Duodenal mucosa (tissue), 2 donors: ENCODE results near the gene TTC36.
"Not testable (repeated sequence)": the region's sequence is repeated elsewhere in the genome, so short reads cannot be mapped to it uniquely, and the experiment has no call there.

Source experiments
- H3K27ac ChIP-seq: one replicate; pipeline ENCODE4 v1.7.0; 2013; ENCODE audit warnings: low read depth, low read length
- H3K27me3 ChIP-seq, 2 donors: one replicate each; pipeline ENCODE4 v1.7.0; 2013; ENCODE audit warnings: low read length in 2 of 2, control low read depth in 1 of 2; ENCODE audit not compliant: insufficient read depth in 2 of 2, control insufficient read depth in 1 of 2
- H3K36me3 ChIP-seq, 2 donors: one replicate each; pipeline ENCODE4 v1.7.0; 2013; ENCODE audit warnings: low read length in 2 of 2, control low read depth in 1 of 2; ENCODE audit not compliant: insufficient read depth in 2 of 2, control insufficient read depth in 1 of 2
- H3K4me1 ChIP-seq, 2 donors: one replicate each; pipeline ENCODE4 v1.7.0; 2013; ENCODE audit warnings: low read length in 2 of 2, control low read depth in 1 of 2; ENCODE audit not compliant: insufficient read depth in 2 of 2, control insufficient read depth in 1 of 2
- H3K4me3 ChIP-seq, 2 donors: one replicate each; pipeline ENCODE4 v1.7.0; 2013; ENCODE audit warnings: low read length in 2 of 2, low read depth in 1 of 2
- H3K9ac ChIP-seq, 2 donors: one replicate each; pipeline ENCODE4 v1.7.0; 2013; ENCODE audit warnings: low read length in 2 of 2, low read depth in 1 of 2
- H3K9me3 ChIP-seq, 2 donors: one replicate each; pipeline ENCODE4 v1.7.0; 2013; ENCODE audit warnings: low read length in 2 of 2, control low read depth in 1 of 2; ENCODE audit not compliant: control insufficient read depth in 1 of 2

The TTC36 gene, protein sequence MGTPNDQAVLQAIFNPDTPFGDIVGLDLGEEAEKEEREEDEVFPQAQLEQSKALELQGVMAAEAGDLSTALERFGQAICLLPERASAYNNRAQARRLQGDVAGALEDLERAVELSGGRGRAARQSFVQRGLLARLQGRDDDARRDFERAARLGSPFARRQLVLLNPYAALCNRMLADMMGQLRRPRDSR

GRCh38 chr11:118527109-118527508, at the start of gene TTC36:
Gene TTC36 (plus strand): TSS chr11:118527474. CDS start chr11:118527495, 21 bp downstream.
- H3K9ac ChIP-seq, result peak within 1 kb of the TSS; percentile 12 to 52
- no peaks in the 10 kb centered on the region for H3K27me3 ChIP-seq
- H3K4me1 ChIP-seq, result peaks cover 42 to 50% of the 10 kb centered on the region in 2 donors
- no peaks in the 10 kb centered on the region for H3K9me3 ChIP-seq
- H3K27ac ChIP-seq, result no peak within 1 kb of the TSS
- peak within 1 kb of the TSS in 1 of 2 donors; percentile 23 for H3K4me3 ChIP-seq
- H3K36me3 ChIP-seq, result peaks cover 11 to 26% of the 10 kb centered on the region in 2 donors

GRCh38 chr11:118481238-118481637, 46.0 kb upstream of the TTC36 start:
- H3K36me3 ChIP-seq, result peaks cover 31 to 60% of the 10 kb centered on the region in 2 donors
- not testable (repeated sequence) for H3K4me3 ChIP-seq, H3K9me3 ChIP-seq, H3K27ac ChIP-seq, H3K4me1 ChIP-seq, H3K27me3 ChIP-seq, H3K9ac ChIP-seq

DNA sequence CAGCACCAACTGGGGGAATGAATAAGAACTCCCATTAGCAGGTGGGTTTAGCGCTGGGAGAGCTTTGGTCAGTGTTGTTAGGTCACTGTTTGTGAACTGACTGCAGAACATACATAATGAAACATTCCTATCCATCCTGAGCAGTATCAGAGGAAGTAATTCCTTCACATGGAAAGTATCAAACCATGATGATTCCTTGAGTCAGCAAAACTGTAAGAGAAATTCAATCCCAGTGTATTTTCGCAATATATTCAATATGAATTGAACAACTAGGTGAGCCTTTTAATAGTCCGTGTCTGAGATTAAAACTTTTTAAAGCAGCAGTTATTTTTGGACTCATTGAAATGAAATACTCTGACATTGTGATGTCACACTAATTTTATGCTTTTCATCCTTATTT, 42.9 kb upstream of the TTC36 start:
- no peak overlapping the region for H3K27ac ChIP-seq
- H3K9me3 ChIP-seq, result no peaks in the 10 kb centered on the region
- no peak overlapping the region for H3K9ac ChIP-seq
- H3K4me1 ChIP-seq, result no peaks in the 10 kb centered on the region
- no peak overlapping the region for H3K4me3 ChIP-seq
- peaks cover 19 to 57% of the 10 kb centered on the region in 2 donors for H3K36me3 ChIP-seq
- H3K27me3 ChIP-seq, result no peaks in the 10 kb centered on the region

GRCh38 chr11:118485273-118485672, 42.0 kb upstream of the TTC36 start:
- Histone ChIP-seq H3K9me3 (no peaks in the 10 kb centered on the region), H3K9ac (no peak overlapping the region), H3K36me3 (peaks cover 22 to 63% of the 10 kb centered on the region in 2 donors), H3K27ac (no peak overlapping the region), H3K27me3 (no peaks in the 10 kb centered on the region), H3K4me1 (no peaks in the 10 kb centered on the region), H3K4me3 (no peak overlapping the region)

DNA sequence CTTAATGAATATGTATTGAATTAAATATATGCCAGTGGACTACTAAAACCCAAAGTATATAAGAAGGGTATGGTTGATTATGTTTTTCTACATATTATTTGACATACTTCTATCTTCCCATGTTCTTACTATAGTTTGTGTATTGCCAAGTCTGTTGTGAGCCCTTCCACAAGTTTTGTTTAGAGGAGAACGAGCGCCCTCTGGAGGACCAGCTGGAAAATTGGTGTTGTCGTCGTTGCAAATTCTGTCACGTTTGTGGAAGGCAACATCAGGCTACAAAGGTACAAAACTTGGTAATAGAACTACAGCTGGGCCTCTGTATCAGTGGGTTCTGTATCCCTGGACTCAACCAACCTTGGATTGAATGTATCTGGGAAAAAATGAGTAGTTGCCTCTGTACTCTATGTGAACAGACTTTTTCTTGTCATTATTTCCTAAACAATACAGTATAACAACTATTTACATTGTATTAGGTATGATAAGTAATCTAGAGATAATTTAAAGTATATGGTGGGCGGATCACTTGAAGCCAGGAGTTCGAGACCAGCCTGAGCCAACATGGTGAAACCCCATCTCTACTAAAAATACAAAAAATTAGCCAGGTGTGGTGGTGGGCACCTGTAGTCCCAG, 38.7 kb upstream of the TTC36 start:
- Histone ChIP-seq H3K36me3 (peaks cover 35 to 59% of the 10 kb centered on the region in 2 donors), H3K9me3 (no peaks in the 10 kb centered on the region), H3K27me3 (no peaks in the 10 kb centered on the region), H3K4me1 (no peaks in the 10 kb centered on the region), H3K27ac (no peak overlapping the region), H3K4me3 (no peak overlapping the region), H3K9ac (no peak overlapping the region)

DNA sequence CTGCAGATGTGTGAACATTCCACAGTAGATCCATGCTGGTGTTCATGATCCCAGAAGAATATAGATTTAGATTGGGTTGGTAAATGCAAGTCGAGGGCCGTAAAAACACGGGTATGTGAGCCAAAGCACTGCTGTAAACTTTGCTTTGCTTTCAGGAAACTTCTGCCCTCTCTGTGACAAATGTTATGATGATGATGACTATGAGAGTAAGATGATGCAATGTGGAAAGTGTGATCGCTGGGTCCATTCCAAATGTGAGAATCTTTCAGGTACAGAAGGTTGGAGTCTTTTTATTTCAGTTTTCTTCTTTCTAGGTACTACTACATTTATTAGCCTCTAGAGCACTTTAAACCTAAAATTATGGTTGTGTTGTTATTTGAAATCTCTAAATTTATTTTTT, 36.2 kb upstream of the TTC36 start:
- H3K4me3 ChIP-seq, result no peak overlapping the region
- H3K4me1 ChIP-seq, result no peaks in the 10 kb centered on the region
- no peaks in the 10 kb centered on the region for H3K27me3 ChIP-seq
- peaks cover 31 to 74% of the 10 kb centered on the region in 2 donors for H3K36me3 ChIP-seq
- H3K27ac ChIP-seq, result no peak overlapping the region
- H3K9me3 ChIP-seq, result no peaks in the 10 kb centered on the region
- no peak overlapping the region for H3K9ac ChIP-seq

GRCh38 chr11:118497831-118498230, 29.4 kb upstream of the TTC36 start:
- Histone ChIP-seq H3K4me1 (no peaks in the 10 kb centered on the region), H3K27me3 (no peaks in the 10 kb centered on the region), H3K4me3 (no peak overlapping the region), H3K36me3 (peaks cover 54 to 96% of the 10 kb centered on the region in 2 donors), H3K9ac (no peak overlapping the region), H3K9me3 (no peaks in the 10 kb centered on the region), H3K27ac (no peak overlapping the region)

- H3K36me3 ChIP-seq, result peaks cover 78 to 92% of the 10 kb centered on the region in 2 donors
- no peaks in the 10 kb centered on the region for H3K9me3 ChIP-seq
- H3K4me3 ChIP-seq, result no peak overlapping the region
- H3K9ac ChIP-seq, result no peak overlapping the region
- no peaks in the 10 kb centered on the region for H3K27me3 ChIP-seq
- H3K4me1 ChIP-seq, result no peaks in the 10 kb centered on the region
- no peak overlapping the region for H3K27ac ChIP-seq
Observed at GRCh38 chr11:118503216-118503615, 24.1 kb upstream of the TTC36 start.

- Histone ChIP-seq H3K9ac (no peak overlapping the region), H3K36me3 (peaks cover 66 to 81% of the 10 kb centered on the region in 2 donors), H3K9me3 (no peaks in the 10 kb centered on the region), H3K4me3 (no peak overlapping the region), H3K27ac (no peak overlapping the region), H3K27me3 (no peaks in the 10 kb centered on the region), H3K4me1 (no peaks in the 10 kb centered on the region)
Observed at GRCh38 chr11:118511601-118512000, 15.7 kb upstream of the TTC36 start.

- Histone ChIP-seq H3K9ac (no peak overlapping the region), H3K4me1 (no peaks in the 10 kb centered on the region), H3K27me3 (no peaks in the 10 kb centered on the region), H3K27ac (no peak overlapping the region), H3K36me3 (peaks cover 56 to 79% of the 10 kb centered on the region in 2 donors), H3K4me3 (no peak overlapping the region), H3K9me3 (no peaks in the 10 kb centered on the region)
Observed at GRCh38 chr11:118514103-118514502, 13.2 kb upstream of the TTC36 start.
